A549 (cell line): ENCODE data around the gene ADAM30.

Source experiments
- BHLHE40 ChIP-seq: IDR thresholded peaks from 2 replicates; pipeline ENCODE4 v1.6.1; 2012; ENCODE audit warnings: low read depth, low read length, inconsistent platforms
- CTCF ChIP-seq: fragments of >200 bp; sonication (Bioruptor Twin); formaldehyde crosslinking; IDR thresholded peaks from 3 replicates; pipeline ENCODE4 v1.5.1; 2016
- FOSL2 ChIP-seq, 2 experiments: fragments of 450-650 bp in 1 of 2; fragments of >200 bp in 1 of 2; sonication (Bioruptor Twin) in 1 of 2; formaldehyde crosslinking; IDR thresholded peaks; 2 replicates each; pipeline versions ENCODE4 v1.5.0 to v1.6.1; 2016 to 2020; ENCODE audit warnings: mild to moderate bottlenecking in 1 of 2, moderate library complexity in 1 of 2
- GATA3 ChIP-seq: IDR thresholded peaks from 2 replicates; pipeline ENCODE4 v1.6.1; 2012; ENCODE audit warnings: borderline replicate concordance
- NFE2L2 ChIP-seq: fragments of 150-350 bp; conservative IDR thresholded peaks from 2 replicates; pipeline ENCODE4 v1.6.1; 2014; ENCODE audit warnings: low read length
- POLR2A ChIP-seq: IDR thresholded peaks from 2 replicates; pipeline ENCODE4 v1.6.1; 2012; ENCODE audit warnings: mild to moderate bottlenecking, low read length
- RAD21 ChIP-seq, 2 experiments: fragments of >200 bp in 1 of 2; sonication (Bioruptor Twin) in 1 of 2; formaldehyde crosslinking in 1 of 2; IDR thresholded peaks in 1 of 2; conservative IDR thresholded peaks in 1 of 2; 2 replicates in 1 of 2; 3 replicates in 1 of 2; pipeline ENCODE4 v1.6.1; 2012 to 2018; ENCODE audit warnings: inconsistent platforms in 1 of 2
- USF2 ChIP-seq: fragments of 450-650 bp; IDR thresholded peaks from 2 replicates; pipeline ENCODE4 v1.6.1; 2014; ENCODE audit warnings: antibody characterized with exemption
- TF ChIP-seq, protein P1 (sequence below): fragments of 200-600 bp; sonication (generic); IDR thresholded peaks from 2 replicates; pipeline ENCODE4 v1.6.1; 2016; ENCODE audit warnings: antibody characterized with exemption, mild to moderate bottlenecking, moderate library complexity

DNA sequence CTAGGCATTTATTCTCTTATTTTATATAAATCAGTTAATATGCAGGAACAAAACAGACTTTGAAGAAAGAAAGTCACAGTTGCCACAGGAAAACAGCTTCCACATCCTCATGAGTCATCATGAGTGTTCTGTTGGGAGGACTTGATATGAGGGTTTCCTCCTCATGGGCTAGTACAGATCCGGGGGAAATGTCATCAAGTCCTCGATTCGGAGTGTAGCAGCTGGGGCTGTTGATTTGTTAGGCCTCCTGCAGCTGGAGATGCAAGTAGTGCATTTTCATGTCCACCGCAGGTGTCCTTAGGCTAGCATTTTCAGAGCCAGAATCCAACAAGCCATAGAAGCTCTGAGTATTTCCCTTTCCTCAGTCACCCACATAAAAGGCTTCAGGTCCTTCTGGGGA, 36.7 kb downstream of the ADAM30 start:
- TF ChIP-seq POLR2A, result no peak
- no peak for TF ChIP-seq RAD21 (conservative IDR thresholded peaks at IDR 0.05 in 1 of 2, IDR thresholded peaks at IDR 0.05 in 1 of 2)
- TF ChIP-seq CTCF, result no peak
- no peak for TF ChIP-seq BHLHE40
- TF ChIP-seq, protein P1, sequence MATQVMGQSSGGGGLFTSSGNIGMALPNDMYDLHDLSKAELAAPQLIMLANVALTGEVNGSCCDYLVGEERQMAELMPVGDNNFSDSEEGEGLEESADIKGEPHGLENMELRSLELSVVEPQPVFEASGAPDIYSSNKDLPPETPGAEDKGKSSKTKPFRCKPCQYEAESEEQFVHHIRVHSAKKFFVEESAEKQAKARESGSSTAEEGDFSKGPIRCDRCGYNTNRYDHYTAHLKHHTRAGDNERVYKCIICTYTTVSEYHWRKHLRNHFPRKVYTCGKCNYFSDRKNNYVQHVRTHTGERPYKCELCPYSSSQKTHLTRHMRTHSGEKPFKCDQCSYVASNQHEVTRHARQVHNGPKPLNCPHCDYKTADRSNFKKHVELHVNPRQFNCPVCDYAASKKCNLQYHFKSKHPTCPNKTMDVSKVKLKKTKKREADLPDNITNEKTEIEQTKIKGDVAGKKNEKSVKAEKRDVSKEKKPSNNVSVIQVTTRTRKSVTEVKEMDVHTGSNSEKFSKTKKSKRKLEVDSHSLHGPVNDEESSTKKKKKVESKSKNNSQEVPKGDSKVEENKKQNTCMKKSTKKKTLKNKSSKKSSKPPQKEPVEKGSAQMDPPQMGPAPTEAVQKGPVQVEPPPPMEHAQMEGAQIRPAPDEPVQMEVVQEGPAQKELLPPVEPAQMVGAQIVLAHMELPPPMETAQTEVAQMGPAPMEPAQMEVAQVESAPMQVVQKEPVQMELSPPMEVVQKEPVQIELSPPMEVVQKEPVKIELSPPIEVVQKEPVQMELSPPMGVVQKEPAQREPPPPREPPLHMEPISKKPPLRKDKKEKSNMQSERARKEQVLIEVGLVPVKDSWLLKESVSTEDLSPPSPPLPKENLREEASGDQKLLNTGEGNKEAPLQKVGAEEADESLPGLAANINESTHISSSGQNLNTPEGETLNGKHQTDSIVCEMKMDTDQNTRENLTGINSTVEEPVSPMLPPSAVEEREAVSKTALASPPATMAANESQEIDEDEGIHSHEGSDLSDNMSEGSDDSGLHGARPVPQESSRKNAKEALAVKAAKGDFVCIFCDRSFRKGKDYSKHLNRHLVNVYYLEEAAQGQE, result no peak
- TF ChIP-seq GATA3, result no peak
- TF ChIP-seq NFE2L2, result no peak
- TF ChIP-seq FOSL2 (IDR thresholded peaks at IDR 0.05), result no peak
- no peak for TF ChIP-seq FOSL2 (CRISPR knock-in tag; IDR thresholded peaks at IDR 0.05)
- TF ChIP-seq USF2, result no peak
